HepG2 (cell line): ENCODE data around the gene TBC1D22A. TPM values are rescaled to one million over a fixed set of nuclear protein-coding genes. Genes with fewer than 3 reads are reported as not detected.

Experiments
- ATF1 ChIP-seq: IDR thresholded peaks from 2 replicates; pipeline ENCODE4 v1.6.1; 2016; ENCODE audit warnings: mild to moderate bottlenecking, control low read depth
- CHCHD3 ChIP-seq: sonication (generic); formaldehyde crosslinking; IDR thresholded peaks from 2 replicates; pipeline ENCODE4 v1.8.0; 2022; ENCODE audit warnings: mild to moderate bottlenecking, missing genetic modification reagents, moderate library complexity
- CREM ChIP-seq, 2 experiments: sonication (generic) in 1 of 2; formaldehyde crosslinking in 1 of 2; IDR thresholded peaks; 2 replicates each; pipeline versions ENCODE4 v1.4.0 to v1.6.1; 2016 to 2020; ENCODE audit warnings: antibody characterized with exemption in 1 of 2, mild to moderate bottlenecking in 1 of 2, missing genetic modification reagents in 1 of 2
- FOXK1 ChIP-seq: sonication (generic); formaldehyde crosslinking; IDR thresholded peaks from 2 replicates; pipeline ENCODE4 v1.4.0; 2020; ENCODE audit warnings: low read depth, missing genetic modification reagents, borderline replicate concordance
- GLI4 ChIP-seq: sonication (generic); formaldehyde crosslinking; IDR thresholded peaks from 2 replicates; pipeline ENCODE4 v1.5.1; 2020; ENCODE audit warnings: missing genetic modification reagents, mild to moderate bottlenecking, moderate library complexity, borderline replicate concordance
- HHEX ChIP-seq: IDR thresholded peaks from 2 replicates; pipeline ENCODE4 v1.6.1; 2016; ENCODE audit warnings: control low read depth
- NFRKB ChIP-seq: fragments of 450-650 bp; IDR thresholded peaks from 2 replicates; pipeline ENCODE4 v1.6.1; 2017
- PCBP1 ChIP-seq: fragments of 200-400 bp; formaldehyde crosslinking; IDR thresholded peaks from 2 replicates; pipeline ENCODE4 v1.6.1; 2017; ENCODE audit warnings: mild to moderate bottlenecking, low read depth, low read length, borderline replicate concordance
- PHB2 ChIP-seq: fragments of 450-650 bp; IDR thresholded peaks from 2 replicates; pipeline ENCODE4 v1.6.1; 2018; ENCODE audit not compliant: partially characterized antibody
- PRDM15 ChIP-seq: sonication (generic); formaldehyde crosslinking; IDR thresholded peaks from 2 replicates; pipeline ENCODE4 v1.4.0; 2020; ENCODE audit warnings: missing genetic modification reagents
- SKI ChIP-seq: fragments of 450-650 bp; IDR thresholded peaks from one replicate; pipeline ENCODE4 v1.6.1; 2018; ENCODE audit warnings: mild to moderate bottlenecking; ENCODE audit not compliant: partially characterized antibody
- SMARCC2 ChIP-seq: fragments of 450-650 bp; IDR thresholded peaks from 2 replicates; pipeline ENCODE4 v1.6.1; 2017; ENCODE audit warnings: antibody characterized with exemption, mild to moderate bottlenecking
- TEF ChIP-seq: sonication (generic); formaldehyde crosslinking; IDR thresholded peaks from 2 replicates; pipeline ENCODE4 v1.5.0; 2020; ENCODE audit warnings: missing genetic modification reagents
- TFE3 ChIP-seq: IDR thresholded peaks from 2 replicates; pipeline ENCODE4 v1.6.1; 2016
- ZFYVE20 ChIP-seq: sonication (generic); formaldehyde crosslinking; IDR thresholded peaks from 2 replicates; pipeline ENCODE4 v1.8.0; 2023; ENCODE audit warnings: low read depth, mild to moderate bottlenecking, moderate library complexity, missing genetic modification reagents, borderline replicate concordance
- ZMYM2 ChIP-seq: sonication (generic); formaldehyde crosslinking; IDR thresholded peaks from 2 replicates; pipeline ENCODE4 v1.8.0; 2022; ENCODE audit warnings: mild to moderate bottlenecking, missing genetic modification reagents
- ZNF557 ChIP-seq: sonication (generic); formaldehyde crosslinking; IDR thresholded peaks from 2 replicates; pipeline ENCODE4 v1.4.0; 2020; ENCODE audit warnings: missing genetic modification reagents
- ZNF609 ChIP-seq: sonication (generic); formaldehyde crosslinking; IDR thresholded peaks from 2 replicates; pipeline ENCODE4 v1.4.0; 2020; ENCODE audit warnings: mild to moderate bottlenecking, missing genetic modification reagents, borderline replicate concordance
- polyA plus RNA-seq, 8 experiments: library from polyadenylated mRNA; depleted of rRNA in 3 of 8; stranded (reverse) in 7 of 8; unstranded in 1 of 8; fragments of >200 nt; fragmentation: Illumina TruSeq in 4 of 8; extraction: Trizol in 4 of 8; gene quantifications; 2 replicates each; pipeline versions ENCODE4 v1.2.1 to v1.2.3, GENCODE V29; 2011 to 2016; ENCODE audit warnings: low read depth in 4 of 8, missing spikeins in 1 of 8, mixed read lengths in 1 of 8; ENCODE audit not compliant: insufficient read depth in 1 of 8
- total RNA-seq, 5 experiments: library from RNA; depleted of rRNA; stranded (reverse); fragments of >200 nt; fragmentation: Illumina TruSeq; extraction: Trizol; gene quantifications; 2 replicates each; pipeline ENCODE4 v1.2.3, GENCODE V29; 2016; ENCODE audit warnings: low read depth in 1 of 5

Gene TBC1D22A
- total and polyA plus RNA-seq, 2 of the 13 experiments (the other 11 are each of a cell fraction or from before 2014, with no cell fraction given): 17.3 to 18.0 TPM

DNA sequence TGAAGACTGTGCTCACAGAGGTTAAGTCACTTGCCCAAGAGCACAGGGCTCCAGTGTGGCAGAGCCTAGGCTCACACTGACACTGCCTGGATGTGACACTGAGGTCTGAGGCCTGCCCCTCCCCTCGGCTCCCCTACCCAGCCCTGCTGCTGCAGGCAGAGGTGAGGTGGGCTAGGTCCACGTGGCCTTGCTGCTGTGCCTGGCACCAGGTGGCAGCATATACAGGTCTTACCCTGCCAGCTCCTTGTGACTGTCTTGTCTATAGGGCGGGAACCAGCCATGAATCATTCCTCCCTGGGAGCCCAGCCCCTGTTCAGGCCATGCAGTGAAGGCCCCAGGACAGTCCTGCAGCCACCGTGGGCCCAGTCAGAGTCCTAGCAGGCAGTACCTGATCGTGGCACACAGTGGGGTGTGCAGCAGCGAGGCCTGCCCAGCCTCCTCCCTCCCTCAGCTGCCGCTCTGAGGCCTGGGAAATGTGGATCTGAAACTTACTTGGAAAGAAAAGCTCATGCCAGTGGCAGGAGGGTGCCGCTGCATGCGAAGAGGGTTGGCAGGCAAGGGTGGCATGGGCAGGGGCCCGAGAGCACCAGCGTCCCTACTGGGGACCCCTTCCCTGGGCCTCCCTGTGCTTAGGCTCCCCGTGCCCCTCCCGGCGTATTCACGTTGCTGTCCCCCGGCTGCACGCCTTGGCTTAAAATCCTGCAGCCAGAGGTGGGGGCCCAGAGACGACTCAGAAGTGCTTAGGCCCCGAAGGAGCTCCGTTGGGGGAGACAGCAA is 23.2 kb upstream of the TBC1D22A start (continued):
- TF ChIP-seq PRDM15 (CRISPR knock-in tag) (no peak), ATF1 (CRISPR knock-in tag) (no peak), TFE3 (CRISPR knock-in tag) (peak; percentile 57), HHEX (CRISPR knock-in tag) (no peak), SKI (no peak), ZNF609 (CRISPR knock-in tag) (no peak; the same call in 1 of the 2 replicates), CHCHD3 (CRISPR knock-in tag) (peak; percentile 62; the same call in 1 of the 2 replicates), CREM (IDR thresholded peaks at IDR 0.05) (no peak; the same call in 1 of the 2 replicates), CREM (CRISPR knock-in tag; IDR thresholded peaks at IDR 0.05) (no peak), GLI4 (no peak), SMARCC2 (no peak), ZNF557 (no peak), PCBP1 (no peak), PHB2 (no peak), FOXK1 (CRISPR knock-in tag) (no peak; the same call in 1 of the 2 replicates), NFRKB (no peak), ZMYM2 (0 out of 2 replicates have a peak, but pooled peaks have one; percentile 30), ZFYVE20 (CRISPR knock-in tag) (0 out of 2 replicates have a peak, but pooled peaks have one; percentile 43), TEF (CRISPR knock-in tag) (no peak)
